ENCODE results near the gene PSMA7.

DNA sequence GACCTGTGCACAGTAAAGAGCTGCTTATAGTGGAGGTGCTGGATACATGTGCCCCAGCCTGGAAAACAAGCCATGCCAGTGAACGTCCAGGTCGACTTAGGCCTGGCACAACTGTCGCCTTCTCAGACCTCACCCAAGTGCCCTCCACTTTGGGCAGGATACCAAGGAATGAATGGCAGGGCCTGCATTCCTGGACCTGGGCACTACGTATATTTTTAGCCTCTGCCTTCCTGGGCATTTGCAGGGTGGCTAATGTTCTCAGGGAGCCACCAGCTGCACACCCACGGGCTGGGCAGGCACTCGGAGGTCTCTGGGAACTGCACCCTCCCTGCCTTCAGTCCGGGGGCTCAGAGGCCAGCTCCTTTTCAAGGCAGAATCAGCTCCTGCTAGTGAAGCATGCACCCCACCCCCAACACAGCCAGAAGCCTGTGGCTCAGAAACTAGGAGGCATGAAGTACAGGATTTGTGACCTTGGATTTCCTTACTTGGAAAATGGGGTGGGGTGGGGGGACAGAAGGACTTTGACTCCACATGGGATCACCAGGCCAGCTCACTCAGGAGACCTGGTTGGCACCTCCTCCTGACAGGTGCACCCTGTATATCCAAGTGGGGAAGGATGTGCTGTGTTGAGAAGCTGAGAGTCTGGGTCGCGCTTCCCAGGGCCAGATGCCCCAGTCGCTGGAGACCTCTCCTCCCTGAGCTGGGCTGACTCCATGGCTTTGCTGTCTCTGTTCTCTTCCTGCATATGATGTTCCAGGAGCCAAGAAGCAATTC is 23.4 kb downstream of the PSMA7 start:
- TF ChIP-seq CTCF (conservative IDR thresholded peaks at IDR 0.05 in 1 of 2, IDR thresholded peaks at IDR 0.05 in 1 of 2; ENCODE audit: extremely low read depth in 1 of 2, insufficient read depth in 1 of 2, low read depth in 1 of 2, low read length in 2 of 2) = no peak
- TF ChIP-seq EZH2 (IDR thresholded peaks at IDR 0.05; ENCODE audit: borderline replicate concordance, low read length) = no peak
